ENCODE data around the gene FAM47E.
A peak's percentile ranks its signal among the peaks of the same experiment; 100 is the strongest.

The FAM47E gene

DNA sequence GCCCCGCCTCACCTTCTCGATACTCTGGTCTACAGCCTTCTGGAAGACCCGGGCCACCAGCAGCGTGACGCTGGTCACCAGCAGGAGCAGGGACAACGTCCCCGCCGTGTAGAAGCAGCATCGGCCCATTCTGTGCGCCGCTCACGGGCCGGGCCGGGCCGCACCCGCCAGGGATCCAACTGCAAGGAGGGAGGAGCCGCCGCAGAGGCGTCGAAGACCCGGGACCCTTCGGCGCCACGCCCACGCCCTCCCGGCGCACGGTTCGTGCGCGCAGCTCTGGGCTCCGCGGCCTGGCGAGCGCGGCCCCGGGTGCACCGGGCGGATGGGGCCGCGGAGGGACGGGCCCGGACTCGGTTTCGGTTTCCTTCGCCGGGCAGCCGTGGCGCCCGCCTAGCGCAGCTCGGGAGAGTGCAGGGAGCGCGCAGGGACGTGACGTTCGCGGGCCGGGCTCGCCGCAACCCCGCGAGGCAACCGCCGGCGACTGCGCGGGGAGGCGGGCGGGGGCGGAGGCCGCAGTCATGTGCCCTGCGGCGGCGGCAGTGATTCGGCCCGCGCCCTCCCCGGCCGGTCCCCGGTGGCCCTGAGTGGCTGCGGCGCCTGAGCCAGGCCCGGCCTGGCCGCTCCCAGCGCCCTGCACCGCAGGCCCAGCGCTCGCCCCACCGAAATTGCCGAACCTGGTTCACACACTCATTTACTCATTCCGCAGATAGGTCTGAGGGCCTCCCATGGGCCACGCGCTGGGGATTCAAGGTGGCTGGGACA, 37.9 kb upstream of the FAM47E start, which contains the start of gene SCARB2:
SCARB2 (minus strand) TSS at position 410 of the 762 bp plus-strand sequence; CDS start at position 129, 281 bp downstream.
- ChIA-PET POLR2A (ENCODE audit: low non-redundant PET) (no interaction called here), CTCF (interaction anchor here (0.5 to 0.7 kb wide), 2 partner anchors 94 to 977 kb away, joined by 3 read pairs; no protein-coding TSS in a partner anchor)
- TF ChIP-seq, protein P1, sequence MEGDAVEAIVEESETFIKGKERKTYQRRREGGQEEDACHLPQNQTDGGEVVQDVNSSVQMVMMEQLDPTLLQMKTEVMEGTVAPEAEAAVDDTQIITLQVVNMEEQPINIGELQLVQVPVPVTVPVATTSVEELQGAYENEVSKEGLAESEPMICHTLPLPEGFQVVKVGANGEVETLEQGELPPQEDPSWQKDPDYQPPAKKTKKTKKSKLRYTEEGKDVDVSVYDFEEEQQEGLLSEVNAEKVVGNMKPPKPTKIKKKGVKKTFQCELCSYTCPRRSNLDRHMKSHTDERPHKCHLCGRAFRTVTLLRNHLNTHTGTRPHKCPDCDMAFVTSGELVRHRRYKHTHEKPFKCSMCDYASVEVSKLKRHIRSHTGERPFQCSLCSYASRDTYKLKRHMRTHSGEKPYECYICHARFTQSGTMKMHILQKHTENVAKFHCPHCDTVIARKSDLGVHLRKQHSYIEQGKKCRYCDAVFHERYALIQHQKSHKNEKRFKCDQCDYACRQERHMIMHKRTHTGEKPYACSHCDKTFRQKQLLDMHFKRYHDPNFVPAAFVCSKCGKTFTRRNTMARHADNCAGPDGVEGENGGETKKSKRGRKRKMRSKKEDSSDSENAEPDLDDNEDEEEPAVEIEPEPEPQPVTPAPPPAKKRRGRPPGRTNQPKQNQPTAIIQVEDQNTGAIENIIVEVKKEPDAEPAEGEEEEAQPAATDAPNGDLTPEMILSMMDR (conservative IDR thresholded peaks at IDR 0.05; ENCODE audit: low read depth): no peak
- H3K27ac ChIP-seq: peak within 1 kb of the TSS; percentile 92
- peak; percentile 84 for DNase-seq (ENCODE audit: low spot score)

GRCh38 chr4:76214177-76214675, 37.3 kb upstream of the FAM47E start:
- ChIA-PET CTCF (interaction anchor here (0.5 kb wide), 1 partner anchor 977 kb away, joined by 3 read pairs; no protein-coding TSS in a partner anchor), POLR2A (ENCODE audit: low non-redundant PET) (no interaction called here)
- no peak for DNase-seq (ENCODE audit: low spot score)
- TF ChIP-seq, protein P1 (conservative IDR thresholded peaks at IDR 0.05; ENCODE audit: low read depth): no peak
- H3K27ac ChIP-seq: peak overlapping the region; percentile 92

DNA sequence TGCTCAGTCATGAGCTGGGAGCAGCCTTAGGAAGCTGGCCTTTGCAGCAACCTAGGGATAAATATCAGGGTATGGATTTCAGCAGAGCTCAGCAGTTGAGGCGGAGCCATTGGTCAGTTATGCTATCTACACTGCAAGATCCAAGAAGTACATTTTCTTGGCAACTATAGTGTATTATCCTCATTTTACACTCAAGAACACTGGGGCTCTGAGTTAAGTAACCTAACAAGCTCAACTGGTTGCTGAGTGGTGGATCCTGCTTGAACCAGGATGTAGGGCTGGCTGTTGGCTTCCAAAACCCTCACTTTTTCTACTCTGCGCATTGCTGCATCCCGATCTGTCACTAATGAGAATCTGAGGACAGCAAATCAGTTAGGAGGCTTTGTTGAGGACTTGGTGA, 36.4 kb upstream of the FAM47E start:
- TF ChIP-seq, protein P1 (conservative IDR thresholded peaks at IDR 0.05; ENCODE audit: low read depth): no peak
- DNase-seq (ENCODE audit: low spot score): no peak
- CTCF ChIA-PET: interaction anchor here (1.1 kb wide), 1 partner anchor 35 kb away, joined by 3 read pairs; no protein-coding TSS in a partner anchor
- H3K27ac ChIP-seq: peak overlapping the region; percentile 92; the same call in 1 of the 2 replicates
- POLR2A ChIA-PET (ENCODE audit: low non-redundant PET): no interaction called here

DNA sequence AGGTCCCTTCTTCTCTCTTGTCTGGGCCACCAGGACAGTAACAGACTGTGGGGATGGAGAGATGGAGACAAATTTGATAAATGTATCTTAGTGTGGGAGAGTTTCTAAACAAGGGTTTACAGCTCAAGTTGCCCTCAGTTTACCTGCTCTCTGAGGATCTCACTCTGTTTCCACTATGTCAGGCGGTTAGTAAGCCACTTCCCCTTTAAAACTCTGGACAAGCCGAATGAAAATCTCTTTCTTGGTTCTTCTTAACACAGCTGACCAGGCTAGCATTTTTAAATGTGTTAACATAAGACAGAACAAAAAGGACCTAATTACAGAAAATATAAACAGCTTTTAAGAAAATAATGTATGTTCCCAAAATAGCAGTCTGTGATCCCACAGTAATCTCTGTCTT, 35.0 kb upstream of the FAM47E start:
- ChIA-PET POLR2A (ENCODE audit: low non-redundant PET) (no interaction called here), CTCF (interaction anchor here (0.7 kb wide), 1 partner anchor 14 kb away, joined by 3 read pairs; no protein-coding TSS in a partner anchor)
- DNase-seq (ENCODE audit: low spot score): no peak
- H3K27ac ChIP-seq: no peak overlapping the region
- TF ChIP-seq, protein P1 (conservative IDR thresholded peaks at IDR 0.05; ENCODE audit: low read depth): no peak

DNA sequence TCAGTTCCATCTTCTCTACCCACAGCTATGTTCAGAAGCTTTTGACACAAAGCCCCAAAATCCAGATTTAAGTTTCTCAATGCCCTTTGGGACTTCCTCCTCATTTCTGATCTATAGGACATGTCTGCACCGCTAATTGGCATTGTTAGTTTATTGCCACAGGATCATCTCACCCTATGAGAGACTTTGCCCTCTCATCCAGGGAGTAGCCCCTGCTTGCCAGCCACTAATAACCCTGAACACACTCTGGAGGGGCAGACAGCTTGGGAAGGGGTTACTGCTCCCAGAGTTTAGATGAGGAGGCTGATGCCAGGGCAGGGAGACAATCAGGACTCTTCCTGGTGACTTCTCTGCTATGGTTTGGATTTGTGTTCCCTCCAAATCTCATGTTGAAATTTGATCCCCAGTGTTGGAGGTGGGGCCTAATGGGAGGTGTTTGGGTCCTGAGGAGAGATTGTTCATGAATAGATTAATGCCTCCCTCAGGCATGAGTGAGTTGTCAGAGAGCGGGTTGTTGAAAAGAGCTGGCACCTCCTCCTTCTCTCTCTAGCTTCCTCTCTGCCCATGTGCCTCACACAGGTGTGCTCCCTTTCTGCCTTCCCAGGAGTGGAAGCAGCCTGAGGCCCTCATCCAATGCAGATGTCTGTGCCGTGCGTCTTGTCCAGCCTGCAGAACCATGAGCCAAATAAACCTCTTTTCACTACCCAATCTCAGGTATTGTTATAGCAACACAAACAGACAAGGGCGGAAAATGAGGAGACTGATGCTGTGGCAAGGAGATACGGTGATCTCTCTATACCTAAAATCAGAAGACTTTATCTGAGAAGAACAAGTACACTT, 34.3 kb upstream of the FAM47E start:
- CTCF ChIA-PET: no interaction called here
- POLR2A ChIA-PET (ENCODE audit: low non-redundant PET): no interaction called here
- TF ChIP-seq, protein P1 (conservative IDR thresholded peaks at IDR 0.05; ENCODE audit: low read depth): no peak
- no peak for DNase-seq (ENCODE audit: low spot score)
- no peak overlapping the region for H3K27ac ChIP-seq
